Prostate gland (tissue), 2 donors: ENCODE results near the gene SGK1. TPM values are rescaled to one million over a fixed set of nuclear protein-coding genes. Genes with fewer than 3 reads are reported as not detected.

Experiments used
- DNase-seq: peaks from one replicate; pipeline ENCODE4 v3.0.0-alpha.2; 2019; ENCODE audit warnings: low spot score
- H3K27ac ChIP-seq, 2 donors: fragments of 200-600 bp; sonication (generic); 2 replicates each; pipeline ENCODE4 v1.5.1; 2017 to 2019
- H3K27me3 ChIP-seq: fragments of 200-600 bp; sonication (generic); replicated peaks from 2 replicates; pipeline ENCODE4 v1.5.1; 2019; ENCODE audit not compliant: insufficient read depth
- H3K36me3 ChIP-seq, 2 donors: fragments of 200-600 bp; sonication (generic); 1 replicate in 1 of 2; 2 replicates in 1 of 2; pipeline versions ENCODE4 v1.5.1 to v1.8.1; 2017 to 2019
- H3K4me1 ChIP-seq: fragments of 200-600 bp; sonication (generic); replicated peaks from 2 replicates; pipeline ENCODE4 v1.5.1; 2019
- H3K4me3 ChIP-seq, 2 donors: fragments of 200-600 bp; sonication (generic); 2 replicates each; pipeline ENCODE4 v1.5.1; 2017 to 2019
- H3K9me3 ChIP-seq: fragments of 200-600 bp; sonication (generic); 2 replicates; pipeline ENCODE4 v1.5.1; 2017
- POLR2A ChIP-seq: fragments of 450-650 bp; IDR thresholded peaks from one replicate; pipeline ENCODE4 v1.6.1; 2016; ENCODE audit warnings: antibody characterized with exemption, mild to moderate bottlenecking
- POLR2AphosphoS5 ChIP-seq: sonication (generic); formaldehyde crosslinking; IDR thresholded peaks from one replicate; pipeline ENCODE4 v1.6.1; 2017; ENCODE audit warnings: antibody characterized with exemption
- WGBS: methylation state at CpG from one replicate; pipeline ENCODE4 v1.1.5; 2018; 5-methylcytosine and 5-hydroxymethylcytosine counted together
- intact Hi-C: fragments of 100-400 bp; cut with DNase I; formaldehyde crosslinking; loops from one replicate; pipeline ENCODE4 v1.14.2; 2022
- total RNA-seq, 2 donors: library from RNA; depleted of rRNA; stranded (reverse); fragments of >200 nt; gene quantifications; one replicate each; pipeline ENCODE4 v1.1.0, GENCODE V29; 2016
- TF ChIP-seq, protein P1 (sequence below), 4 experiments: fragments of 200-600 bp in 2 of 4; fragments of 450-650 bp in 2 of 4; sonication (generic) in 2 of 4; IDR thresholded peaks; 1 replicate in 3 of 4; 2 replicates in 1 of 4; pipeline ENCODE4 v1.5.1; 2016 to 2019; ENCODE audit warnings: antibody characterized with exemption in 4 of 4, mild to moderate bottlenecking in 2 of 4, moderate library complexity in 2 of 4

Gene SGK1
- total RNA-seq, 2 donors from 2014 or later = 243 to 260 TPM

DNA sequence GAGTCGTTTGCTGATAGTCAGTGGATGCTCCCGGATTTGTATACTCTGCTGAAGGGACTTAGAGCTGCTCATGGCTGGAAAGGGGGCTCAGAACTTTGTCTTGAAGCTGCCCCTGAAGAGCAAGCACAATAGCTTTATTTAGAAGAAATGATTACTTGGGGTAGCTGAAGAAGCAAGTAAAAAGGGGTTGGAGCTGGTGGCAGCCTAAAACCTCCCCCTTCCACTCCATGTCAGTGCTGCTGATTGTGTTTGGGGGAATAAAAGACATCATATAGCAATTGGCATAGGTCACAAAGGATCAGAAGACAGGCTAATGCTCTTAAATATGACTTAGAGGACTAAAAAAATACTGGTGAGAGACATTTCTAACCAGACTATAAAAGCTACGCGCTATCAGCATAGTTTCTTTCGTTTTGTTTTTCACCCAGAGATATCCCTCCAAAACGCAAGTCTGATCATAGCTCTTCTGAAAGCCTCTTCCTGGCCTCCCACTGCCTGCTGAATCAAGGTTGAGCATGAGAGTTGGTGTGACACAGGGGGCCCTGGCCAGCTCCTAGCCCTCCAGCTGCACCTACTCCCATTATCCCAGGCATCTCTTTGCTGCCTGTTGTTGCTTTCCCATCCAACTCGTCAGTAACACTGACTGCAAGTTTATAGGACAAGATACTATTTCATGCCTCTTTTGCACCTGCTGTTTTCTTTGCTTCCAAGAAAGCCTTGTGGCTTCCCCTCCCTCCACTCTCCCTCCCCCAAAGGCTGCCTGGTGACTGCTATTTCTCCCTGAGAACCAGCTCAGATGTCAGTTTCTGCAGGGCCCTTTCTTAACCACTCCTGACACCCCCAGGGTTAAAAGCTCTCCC, 33.9 kb upstream of the SGK1 start:
- no peak overlapping the region for H3K4me3 ChIP-seq

DNA sequence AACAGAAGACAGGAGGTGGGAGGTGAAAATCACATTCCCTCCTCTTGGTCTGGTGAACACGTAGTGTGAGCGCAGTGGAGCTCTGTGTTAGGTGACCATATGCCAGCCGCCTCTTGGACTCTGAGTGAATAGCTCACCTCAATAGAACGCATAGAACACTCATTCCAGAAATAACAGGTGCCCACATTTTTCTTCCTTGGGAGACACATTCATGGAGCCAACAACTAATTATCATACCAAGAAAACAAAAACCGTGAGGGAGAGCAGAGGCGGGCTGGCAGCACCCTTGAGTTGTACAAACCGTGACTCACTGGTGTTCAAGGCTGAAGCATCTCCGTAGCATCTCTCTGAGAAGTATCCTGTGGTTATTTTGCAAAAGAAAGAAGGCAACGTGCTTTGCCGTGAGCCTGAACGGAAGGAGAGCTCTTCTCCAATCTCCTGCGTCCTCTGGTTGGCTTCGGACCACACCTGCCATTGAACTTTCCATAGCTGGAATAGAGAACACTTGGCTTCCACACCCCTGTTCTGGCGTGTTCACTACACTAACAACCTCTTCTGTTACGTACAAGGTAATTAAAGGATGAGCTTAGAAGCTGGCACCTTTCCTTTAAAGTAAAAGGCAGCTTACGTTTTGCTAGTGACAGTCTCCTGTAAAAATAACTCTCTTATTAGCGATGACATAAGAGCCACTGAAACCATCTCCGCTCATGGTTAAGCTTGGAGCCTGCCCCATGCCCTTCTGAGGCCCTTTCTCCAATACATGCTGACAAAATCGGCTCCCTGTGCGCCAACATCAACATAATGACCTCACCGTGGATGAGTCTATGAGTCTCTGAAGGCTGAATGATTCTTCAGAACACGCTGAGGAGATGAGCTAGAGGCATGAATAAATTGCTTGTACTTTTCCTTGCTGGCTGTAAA, 30.2 kb upstream of the SGK1 start:
- no peak overlapping the region for H3K27ac ChIP-seq
- H3K4me1 ChIP-seq = no peaks in the 10 kb centered on the region
- H3K4me3 ChIP-seq = no peak overlapping the region
- intact Hi-C loops = no loop called here
- no peaks in the 10 kb centered on the region for H3K36me3 ChIP-seq
- no peaks in the 10 kb centered on the region for H3K9me3 ChIP-seq
- no peaks in the 10 kb centered on the region for H3K27me3 ChIP-seq
- 80% methylated on average over 22 of the region's 22 CpGs for WGBS
- no peak for DNase-seq
- TF ChIP-seq, protein P1, sequence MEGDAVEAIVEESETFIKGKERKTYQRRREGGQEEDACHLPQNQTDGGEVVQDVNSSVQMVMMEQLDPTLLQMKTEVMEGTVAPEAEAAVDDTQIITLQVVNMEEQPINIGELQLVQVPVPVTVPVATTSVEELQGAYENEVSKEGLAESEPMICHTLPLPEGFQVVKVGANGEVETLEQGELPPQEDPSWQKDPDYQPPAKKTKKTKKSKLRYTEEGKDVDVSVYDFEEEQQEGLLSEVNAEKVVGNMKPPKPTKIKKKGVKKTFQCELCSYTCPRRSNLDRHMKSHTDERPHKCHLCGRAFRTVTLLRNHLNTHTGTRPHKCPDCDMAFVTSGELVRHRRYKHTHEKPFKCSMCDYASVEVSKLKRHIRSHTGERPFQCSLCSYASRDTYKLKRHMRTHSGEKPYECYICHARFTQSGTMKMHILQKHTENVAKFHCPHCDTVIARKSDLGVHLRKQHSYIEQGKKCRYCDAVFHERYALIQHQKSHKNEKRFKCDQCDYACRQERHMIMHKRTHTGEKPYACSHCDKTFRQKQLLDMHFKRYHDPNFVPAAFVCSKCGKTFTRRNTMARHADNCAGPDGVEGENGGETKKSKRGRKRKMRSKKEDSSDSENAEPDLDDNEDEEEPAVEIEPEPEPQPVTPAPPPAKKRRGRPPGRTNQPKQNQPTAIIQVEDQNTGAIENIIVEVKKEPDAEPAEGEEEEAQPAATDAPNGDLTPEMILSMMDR (IDR thresholded peaks at IDR 0.05) = no peak
- TF ChIP-seq POLR2AphosphoS5 (no peak), POLR2A (no peak)

More for the DNA sequence above, 33.9 kb upstream of the SGK1 start:
- TF ChIP-seq POLR2AphosphoS5 (no peak), POLR2A (no peak)
- TF ChIP-seq, protein P1 (IDR thresholded peaks at IDR 0.05) = no peak
- no peaks in the 10 kb centered on the region for H3K9me3 ChIP-seq
- 50% methylated on average over 7 of the region's 7 CpGs for WGBS
- H3K27ac ChIP-seq = no peak overlapping the region
- intact Hi-C loops = no loop called here
- H3K27me3 ChIP-seq = no peaks in the 10 kb centered on the region
- DNase-seq = no peak
- no peaks in the 10 kb centered on the region for H3K4me1 ChIP-seq
- no peaks in the 10 kb centered on the region for H3K36me3 ChIP-seq

DNA sequence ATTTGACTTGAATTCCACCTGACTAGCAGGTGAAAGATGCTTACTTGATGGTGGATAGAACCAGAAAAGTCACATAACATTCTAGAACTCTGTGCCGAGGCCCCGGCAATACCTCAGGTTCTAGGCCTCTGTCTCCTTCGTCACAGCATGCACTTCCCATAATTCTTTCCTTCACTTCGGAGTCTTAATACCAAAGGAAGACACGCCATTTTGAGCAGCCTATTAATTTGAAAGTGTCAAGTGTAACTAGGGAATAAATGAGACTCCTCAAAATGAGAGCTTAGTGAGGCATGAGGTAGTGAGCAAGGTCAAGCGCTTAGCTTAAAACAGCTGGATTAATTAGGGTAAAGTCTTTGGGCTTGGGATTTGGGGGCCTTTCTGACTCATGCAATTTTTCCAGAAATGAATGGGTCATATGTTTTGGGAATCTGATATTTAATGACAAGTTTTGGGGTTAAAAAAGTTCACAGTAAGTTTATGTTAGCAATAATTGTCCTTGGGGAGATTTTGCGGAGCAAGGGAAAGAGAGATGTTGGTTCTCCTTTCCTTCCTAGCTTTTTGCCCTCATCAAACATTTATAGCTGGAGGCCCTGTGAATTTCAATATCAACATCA, 29.1 kb upstream of the SGK1 start:
- Histone ChIP-seq H3K4me3 (no peak overlapping the region), H3K4me1 (no peaks in the 10 kb centered on the region), H3K9me3 (no peaks in the 10 kb centered on the region), H3K36me3 (no peaks in the 10 kb centered on the region), H3K27ac (no peak overlapping the region), H3K27me3 (no peaks in the 10 kb centered on the region)
- intact Hi-C loops = no loop called here
- DNase-seq = no peak
- 96% methylated on average over 7 of the region's 7 CpGs for WGBS
- TF ChIP-seq, protein P1 (IDR thresholded peaks at IDR 0.05) = no peak
- TF ChIP-seq POLR2A (no peak), POLR2AphosphoS5 (no peak)

DNA sequence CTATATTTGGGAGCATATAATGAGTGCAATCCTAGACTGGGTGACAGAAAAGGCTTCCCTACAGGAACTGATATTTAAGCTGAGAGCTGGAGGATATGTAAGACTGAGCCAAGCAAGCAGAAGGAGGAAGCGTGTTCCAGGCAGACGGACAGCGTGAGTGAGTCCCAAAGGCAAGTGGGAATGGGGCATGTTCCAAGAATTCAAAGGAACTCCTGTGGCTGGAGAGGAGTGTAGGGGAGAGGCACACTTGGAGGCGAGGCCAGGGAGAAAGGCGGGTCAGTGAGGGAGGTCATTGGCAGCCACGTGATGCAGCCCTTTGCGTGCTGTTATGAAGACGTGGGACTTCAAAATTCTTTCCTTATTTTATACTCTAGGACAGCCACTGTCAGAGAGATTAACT, 27.9 kb upstream of the SGK1 start:
- no peak for DNase-seq
- Histone ChIP-seq H3K4me3 (no peak overlapping the region), H3K27ac (no peak overlapping the region), H3K9me3 (no peaks in the 10 kb centered on the region), H3K27me3 (no peaks in the 10 kb centered on the region), H3K36me3 (no peaks in the 10 kb centered on the region), H3K4me1 (no peaks in the 10 kb centered on the region)
- intact Hi-C loops = no loop called here
- no peak for TF ChIP-seq POLR2AphosphoS5
- 80% methylated on average over 8 of the region's 8 CpGs for WGBS

DNA sequence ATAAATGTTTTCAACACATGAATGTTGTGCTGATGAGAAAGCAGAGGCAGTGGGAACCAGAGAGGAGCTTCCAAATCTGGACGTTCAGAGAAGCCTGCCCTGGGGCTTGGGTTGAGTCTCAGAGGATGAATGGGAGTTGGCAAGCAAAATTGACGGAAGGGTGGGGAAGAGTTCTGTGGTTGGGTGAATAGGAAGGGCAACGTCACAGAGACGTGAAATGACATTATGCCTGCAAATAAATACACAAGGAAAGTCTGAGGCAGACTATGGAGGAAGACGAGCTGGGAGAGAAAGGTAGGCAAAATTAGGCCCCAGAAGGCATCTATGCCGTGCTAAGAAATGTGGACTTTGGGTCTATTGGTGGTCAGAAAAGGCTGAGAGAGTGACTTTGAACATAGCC, 25.2 kb upstream of the SGK1 start:
- H3K9me3 ChIP-seq = no peaks in the 10 kb centered on the region
- no peak overlapping the region for H3K27ac ChIP-seq
- H3K27me3 ChIP-seq = no peaks in the 10 kb centered on the region
- intact Hi-C loops = no loop called here
- H3K36me3 ChIP-seq = no peaks in the 10 kb centered on the region
- no peak overlapping the region for H3K4me3 ChIP-seq
- 85% methylated on average over 6 of the region's 6 CpGs for WGBS
- TF ChIP-seq, protein P1 (IDR thresholded peaks at IDR 0.05) = no peak
- TF ChIP-seq POLR2A (no peak), POLR2AphosphoS5 (no peak)
- no peaks in the 10 kb centered on the region for H3K4me1 ChIP-seq
- no peak for DNase-seq
